ENCODE data around the gene GRIK5.

GRIK5 gene

DNA sequence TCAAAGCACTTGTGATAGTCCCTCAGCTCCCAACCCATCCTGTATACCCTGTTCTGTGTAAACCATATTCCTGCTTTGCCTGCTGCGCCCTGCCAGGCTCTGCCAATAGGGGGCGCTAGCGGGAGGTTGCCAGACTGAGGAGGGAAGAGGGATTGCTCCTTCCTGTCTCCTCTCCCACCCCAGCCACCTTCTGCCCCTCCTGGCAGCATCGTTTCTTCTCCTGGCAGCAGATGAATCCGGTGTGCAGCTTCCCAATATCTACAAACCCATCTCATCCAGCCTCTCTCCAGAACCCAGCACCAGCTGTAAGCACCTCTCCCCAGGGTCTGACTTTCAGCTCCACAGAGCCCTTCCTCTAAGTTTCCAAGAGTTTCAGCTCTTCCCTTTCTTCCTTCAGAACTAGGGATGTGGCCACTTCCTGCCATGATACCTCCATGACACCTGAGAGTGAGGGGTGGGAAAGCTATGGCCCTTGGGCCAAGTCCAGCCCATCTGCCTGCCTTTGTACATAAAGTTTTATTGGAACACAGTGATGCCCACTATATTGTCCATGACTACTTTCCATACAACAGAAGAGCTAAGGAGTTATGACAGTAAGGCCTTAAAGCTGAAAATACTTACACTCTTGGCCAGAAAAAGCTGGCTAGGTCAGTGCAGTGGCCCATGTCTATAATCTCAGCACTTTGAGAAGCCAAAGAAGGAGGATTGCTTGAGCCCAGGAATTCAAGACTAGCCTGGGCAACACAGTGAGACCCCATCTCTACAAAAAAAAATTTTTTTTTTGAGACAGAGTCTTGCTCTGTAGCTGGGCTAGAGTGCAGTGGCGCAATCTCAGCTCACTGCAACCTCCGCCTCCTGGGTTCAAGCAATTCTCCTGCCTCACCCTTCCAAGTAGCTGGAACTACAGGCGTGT is 41.4 kb downstream of the GRIK5 start:
- TF ChIP-seq, protein P1, sequence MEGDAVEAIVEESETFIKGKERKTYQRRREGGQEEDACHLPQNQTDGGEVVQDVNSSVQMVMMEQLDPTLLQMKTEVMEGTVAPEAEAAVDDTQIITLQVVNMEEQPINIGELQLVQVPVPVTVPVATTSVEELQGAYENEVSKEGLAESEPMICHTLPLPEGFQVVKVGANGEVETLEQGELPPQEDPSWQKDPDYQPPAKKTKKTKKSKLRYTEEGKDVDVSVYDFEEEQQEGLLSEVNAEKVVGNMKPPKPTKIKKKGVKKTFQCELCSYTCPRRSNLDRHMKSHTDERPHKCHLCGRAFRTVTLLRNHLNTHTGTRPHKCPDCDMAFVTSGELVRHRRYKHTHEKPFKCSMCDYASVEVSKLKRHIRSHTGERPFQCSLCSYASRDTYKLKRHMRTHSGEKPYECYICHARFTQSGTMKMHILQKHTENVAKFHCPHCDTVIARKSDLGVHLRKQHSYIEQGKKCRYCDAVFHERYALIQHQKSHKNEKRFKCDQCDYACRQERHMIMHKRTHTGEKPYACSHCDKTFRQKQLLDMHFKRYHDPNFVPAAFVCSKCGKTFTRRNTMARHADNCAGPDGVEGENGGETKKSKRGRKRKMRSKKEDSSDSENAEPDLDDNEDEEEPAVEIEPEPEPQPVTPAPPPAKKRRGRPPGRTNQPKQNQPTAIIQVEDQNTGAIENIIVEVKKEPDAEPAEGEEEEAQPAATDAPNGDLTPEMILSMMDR (IDR thresholded peaks at IDR 0.05; ENCODE audit: borderline replicate concordance, extremely low read depth, low read length, poor library complexity, severe bottlenecking): peak; percentile 92
- TF ChIP-seq EZH2 (IDR thresholded peaks at IDR 0.05; ENCODE audit: borderline replicate concordance, low read depth, low read length, severe bottlenecking): no peak
- Histone ChIP-seq H3K27me3 (ENCODE audit: insufficient read depth, low read length, poor library complexity) (no peaks in the 10 kb centered on the region), H4K20me1 (ENCODE audit: insufficient read depth, low read length) (no peaks in the 10 kb centered on the region), H3K36me3 (ENCODE audit: insufficient read depth, low read length) (no peaks in the 10 kb centered on the region), H2AFZ (ENCODE audit: low read depth, low read length) (no peak overlapping the region), H3K4me3 (ENCODE audit: low read depth in 1 of 2, low read length in 2 of 2) (peak overlapping the region in 1 of 2 experiments; percentile 11; a peak in 1 of 4 replicates), H3K4me2 (ENCODE audit: insufficient read depth, low read length) (no peak overlapping the region), H3K4me1 (ENCODE audit: insufficient read depth, low read length) (no peaks in the 10 kb centered on the region), H3K27ac (ENCODE audit: low read length) (no peak overlapping the region), H3K9me3 (ENCODE audit: insufficient read depth, low read length, severe bottlenecking) (no peaks in the 10 kb centered on the region), H3K79me2 (ENCODE audit: insufficient read depth, low read length) (no peaks in the 10 kb centered on the region), H3K9ac (ENCODE audit: low read depth, low read length) (no peak overlapping the region)
- DNase-seq (peak; percentile 59), ATAC-seq (ENCODE audit: insufficient read depth, low read depth) (no peak)

DNA sequence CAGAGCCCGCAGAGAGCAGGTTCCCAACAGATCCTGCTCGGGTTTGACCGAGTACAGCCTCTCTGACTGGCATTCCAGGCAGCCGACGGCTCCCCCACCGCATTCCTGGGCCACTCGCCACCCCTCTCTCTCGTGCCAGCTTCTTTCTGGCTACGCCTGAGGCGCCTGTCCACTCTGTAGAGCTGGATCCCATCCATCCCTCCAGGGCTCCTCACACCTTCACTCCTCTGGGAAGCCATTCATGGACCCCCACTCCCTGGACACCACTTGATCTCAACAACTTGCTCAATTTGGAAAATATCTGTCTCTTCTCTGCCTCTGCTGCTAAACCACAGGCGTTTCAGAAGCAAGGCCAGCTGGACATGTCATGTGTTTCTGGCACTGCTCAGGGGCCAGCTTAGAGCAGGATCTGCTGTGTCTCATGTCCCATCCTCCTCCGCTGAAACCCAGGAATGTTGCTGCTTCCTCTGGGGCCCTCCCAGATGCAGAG is 45.3 kb downstream of the GRIK5 start:
- H3K4me1 ChIP-seq (ENCODE audit: insufficient read depth, low read length): peaks cover 24% of the 10 kb centered on the region
- no peak overlapping the region for H3K9ac ChIP-seq (ENCODE audit: low read depth, low read length)
- H3K4me2 ChIP-seq (ENCODE audit: insufficient read depth, low read length): no peak overlapping the region
- DNase-seq: no peak
- no peak overlapping the region for H3K27ac ChIP-seq (ENCODE audit: low read length)
- H3K27me3 ChIP-seq (ENCODE audit: insufficient read depth, low read length, poor library complexity): no peaks in the 10 kb centered on the region
- no peaks in the 10 kb centered on the region for H4K20me1 ChIP-seq (ENCODE audit: insufficient read depth, low read length)
- H2AFZ ChIP-seq (ENCODE audit: low read depth, low read length): no peak overlapping the region
- TF ChIP-seq EZH2 (IDR thresholded peaks at IDR 0.05; ENCODE audit: borderline replicate concordance, low read depth, low read length, severe bottlenecking): no peak
- TF ChIP-seq, protein P1 (IDR thresholded peaks at IDR 0.05; ENCODE audit: borderline replicate concordance, extremely low read depth, low read length, poor library complexity, severe bottlenecking): no peak
- ATAC-seq (ENCODE audit: insufficient read depth, low read depth): no peak
- H3K79me2 ChIP-seq (ENCODE audit: insufficient read depth, low read length): no peaks in the 10 kb centered on the region
- H3K9me3 ChIP-seq (ENCODE audit: insufficient read depth, low read length, severe bottlenecking): no peaks in the 10 kb centered on the region
- H3K36me3 ChIP-seq (ENCODE audit: insufficient read depth, low read length): no peaks in the 10 kb centered on the region
- no peak overlapping the region for H3K4me3 ChIP-seq (ENCODE audit: low read depth in 1 of 2, low read length in 2 of 2)

DNA sequence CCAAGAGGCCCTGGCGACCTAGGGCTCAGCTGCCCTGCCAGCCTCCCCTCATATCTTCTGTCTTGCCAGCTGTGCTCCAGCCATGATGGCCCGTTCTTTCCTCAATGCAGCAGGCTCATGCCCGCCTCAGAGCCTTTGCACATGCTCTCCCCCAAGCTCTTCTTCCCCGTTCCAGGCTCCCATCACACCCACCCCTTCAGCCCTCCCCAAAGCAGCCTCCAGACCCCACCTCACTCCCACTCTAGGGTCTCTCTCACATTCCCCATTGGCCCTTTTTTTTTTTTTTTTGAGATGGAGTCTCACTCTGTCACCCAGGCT is 46.1 kb downstream of the GRIK5 start:
- Histone ChIP-seq H3K79me2 (ENCODE audit: insufficient read depth, low read length) (no peaks in the 10 kb centered on the region), H3K9ac (ENCODE audit: low read depth, low read length) (no peak overlapping the region), H3K27me3 (ENCODE audit: insufficient read depth, low read length, poor library complexity) (no peaks in the 10 kb centered on the region), H3K4me3 (ENCODE audit: low read depth in 1 of 2, low read length in 2 of 2) (no peak overlapping the region), H2AFZ (ENCODE audit: low read depth, low read length) (no peak overlapping the region), H4K20me1 (ENCODE audit: insufficient read depth, low read length) (no peaks in the 10 kb centered on the region), H3K36me3 (ENCODE audit: insufficient read depth, low read length) (no peaks in the 10 kb centered on the region), H3K9me3 (ENCODE audit: insufficient read depth, low read length, severe bottlenecking) (no peaks in the 10 kb centered on the region), H3K27ac (ENCODE audit: low read length) (no peak overlapping the region), H3K4me1 (ENCODE audit: insufficient read depth, low read length) (peaks cover 24% of the 10 kb centered on the region), H3K4me2 (ENCODE audit: insufficient read depth, low read length) (no peak overlapping the region)
- no peak for ATAC-seq (ENCODE audit: insufficient read depth, low read depth)
- no peak for DNase-seq
- TF ChIP-seq EZH2 (IDR thresholded peaks at IDR 0.05; ENCODE audit: borderline replicate concordance, low read depth, low read length, severe bottlenecking): no peak
- TF ChIP-seq, protein P1 (IDR thresholded peaks at IDR 0.05; ENCODE audit: borderline replicate concordance, extremely low read depth, low read length, poor library complexity, severe bottlenecking): no peak
